GM18951 (cell line): ENCODE results near the gene KIAA1549.

Experiments used
- POLR2A ChIP-seq: IDR thresholded peaks from 4 replicates; pipeline ENCODE4 v1.6.1; 2011; ENCODE audit warnings: mild to moderate bottlenecking; ENCODE audit not compliant: insufficient read length, insufficient read depth; ENCODE audit errors: extremely low read depth
- in situ Hi-C: fragments of 300-500 bp; cut with MboI; formaldehyde crosslinking; loops from one replicate; pipeline ENCODE4 v1.12.0; 2022; ENCODE audit warnings: low sequenced_read_pairs, mixed read lengths, inconsistent platforms; ENCODE audit not compliant: unreplicated experiment

KIAA1549 gene

GRCh38 chr7:138900035-138900828 lies 81.0 kb downstream of the KIAA1549 start:
- TF ChIP-seq POLR2A, result no peak
- in situ Hi-C loops, result no loop called here

GRCh38 chr7:138898802-138899201 lies 82.4 kb downstream of the KIAA1549 start:
- in situ Hi-C loops, result no loop called here
- TF ChIP-seq POLR2A, result no peak

GRCh38 chr7:138898255-138898654 lies 82.9 kb downstream of the KIAA1549 start:
- no peak for TF ChIP-seq POLR2A
- in situ Hi-C loops, result no loop called here

- no peak for TF ChIP-seq POLR2A
- in situ Hi-C loops, result no loop called here
These were observed 85.5 kb downstream of the KIAA1549 start for GRCh38 chr7:138895679-138896078.

GRCh38 chr7:138893258-138893657 lies 87.9 kb downstream of the KIAA1549 start:
- TF ChIP-seq POLR2A, result no peak
- in situ Hi-C loops, result no loop called here

- in situ Hi-C loops, result no loop called here
- TF ChIP-seq POLR2A, result no peak
These were observed 88.4 kb downstream of the KIAA1549 start for GRCh38 chr7:138892812-138893211.

- no peak for TF ChIP-seq POLR2A
- in situ Hi-C loops, result no loop called here
These were observed 89.1 kb downstream of the KIAA1549 start for GRCh38 chr7:138892006-138892630.

GRCh38 chr7:138891446-138891810 lies 89.8 kb downstream of the KIAA1549 start:
- in situ Hi-C loops, result no loop called here
- no peak for TF ChIP-seq POLR2A

GRCh38 chr7:138890499-138891445 lies 90.4 kb downstream of the KIAA1549 start:
- in situ Hi-C loops, result no loop called here
- no peak for TF ChIP-seq POLR2A

GRCh38 chr7:138889582-138890498 lies 91.3 kb downstream of the KIAA1549 start:
- in situ Hi-C loops, result no loop called here
- no peak for TF ChIP-seq POLR2A

GRCh38 chr7:138887872-138888656 lies 93.1 kb downstream of the KIAA1549 start:
- no peak for TF ChIP-seq POLR2A
- in situ Hi-C loops, result no loop called here
